GM21390 (cell line): ENCODE measurements around the gene SLC38A9.
"Not testable (repeated sequence)": the region's sequence is repeated elsewhere in the genome, so short reads cannot be mapped to it uniquely, and the experiment has no call there.

Experiments used
- ATAC-seq: cut with Tn5 transposase; IDR thresholded peaks from one replicate; pipeline ENCODE4 v1.9.1; 2021; ENCODE audit not compliant: unreplicated experiment

The SLC38A9 gene

GRCh38 chr5:55712023-55712859, at the start of gene SLC38A9:
Gene SLC38A9 (minus strand): TSS chr5:55712324. CDS start chr5:55697958, 14,366 bp downstream.
- peak; percentile 100 for ATAC-seq

GRCh38 chr5:55761721-55762120, 49.6 kb upstream of the SLC38A9 start:
- not testable (repeated sequence) for ATAC-seq

GRCh38 chr5:55758714-55759113, 46.6 kb upstream of the SLC38A9 start:
- ATAC-seq: no peak

GRCh38 chr5:55758231-55758630, 46.1 kb upstream of the SLC38A9 start:
- no peak for ATAC-seq

- no peak for ATAC-seq
Measured at GRCh38 chr5:55750499-55750898, 38.4 kb upstream of the SLC38A9 start.

DNA sequence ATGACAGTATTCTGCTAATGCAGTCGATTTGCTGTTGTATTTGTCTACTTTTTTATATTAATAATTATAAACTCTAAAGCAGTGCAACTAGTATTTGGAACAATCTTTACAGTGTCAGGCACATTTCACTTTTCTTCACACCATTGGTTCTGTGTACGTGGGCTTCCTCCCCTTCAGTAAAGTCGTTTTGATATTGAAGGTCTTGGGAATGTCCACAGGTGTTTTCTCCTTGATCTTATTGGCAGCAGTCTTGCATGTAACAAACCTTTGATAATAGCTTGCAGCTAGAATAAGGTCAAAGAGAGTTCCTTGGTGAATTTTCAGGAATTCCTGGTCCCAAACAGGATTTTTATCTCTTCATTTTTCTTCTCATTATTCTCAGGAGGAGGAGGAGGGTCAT, 37.9 kb upstream of the SLC38A9 start:
- no peak for ATAC-seq

GRCh38 chr5:55749387-55749786, 37.3 kb upstream of the SLC38A9 start:
- no peak for ATAC-seq

DNA sequence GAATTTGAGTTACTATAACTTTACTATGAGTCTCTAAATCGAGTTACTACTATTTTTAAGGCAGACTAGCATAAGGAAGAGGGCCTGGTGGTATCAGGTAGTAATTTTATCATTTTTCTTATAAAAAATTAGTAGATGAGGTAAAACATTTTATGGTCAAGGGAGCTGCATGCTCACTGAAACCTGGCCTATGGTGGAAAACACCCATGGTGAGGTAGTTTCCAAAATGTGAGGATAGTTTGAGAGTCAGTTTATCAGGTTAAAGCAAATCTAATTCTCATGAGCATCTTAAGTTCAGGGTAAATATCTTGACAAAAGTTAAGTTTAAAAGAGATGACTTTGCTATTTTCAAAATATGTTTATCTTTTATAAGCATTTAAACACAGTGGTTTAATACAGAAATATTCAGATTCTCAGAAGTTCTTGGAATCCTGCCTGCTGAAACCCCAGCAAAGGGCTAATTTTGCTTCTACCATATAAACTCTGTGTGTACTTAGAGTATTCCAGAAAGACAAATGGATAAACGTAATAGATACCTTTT, 35.7 kb upstream of the SLC38A9 start:
- no peak for ATAC-seq

DNA sequence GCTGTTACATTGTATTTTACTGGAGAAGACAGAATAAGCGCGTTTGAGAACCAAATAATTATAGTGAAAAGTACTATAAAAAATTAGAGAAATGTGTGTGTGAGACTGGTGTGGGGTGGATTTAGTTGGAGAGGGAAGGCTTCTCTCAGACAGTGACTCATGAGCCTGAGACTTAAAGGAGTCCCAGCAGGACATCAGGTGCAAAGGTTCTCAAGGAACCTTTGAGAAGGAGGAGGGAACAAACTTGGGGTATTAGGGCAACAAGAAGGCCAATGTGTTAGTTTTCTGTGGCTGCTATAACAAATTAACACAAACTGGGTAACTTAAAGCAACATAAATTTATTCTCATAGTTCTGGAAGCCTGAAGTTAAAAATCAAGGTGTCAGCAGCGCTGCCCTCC, 30.7 kb upstream of the SLC38A9 start:
- no peak for ATAC-seq

GRCh38 chr5:55737793-55738192, 25.7 kb upstream of the SLC38A9 start, which contains the start of gene DDX4:
Gene DDX4 (plus strand): TSS chr5:55738061. CDS start chr5:55738964, 903 bp downstream.
- no peak for ATAC-seq

DNA sequence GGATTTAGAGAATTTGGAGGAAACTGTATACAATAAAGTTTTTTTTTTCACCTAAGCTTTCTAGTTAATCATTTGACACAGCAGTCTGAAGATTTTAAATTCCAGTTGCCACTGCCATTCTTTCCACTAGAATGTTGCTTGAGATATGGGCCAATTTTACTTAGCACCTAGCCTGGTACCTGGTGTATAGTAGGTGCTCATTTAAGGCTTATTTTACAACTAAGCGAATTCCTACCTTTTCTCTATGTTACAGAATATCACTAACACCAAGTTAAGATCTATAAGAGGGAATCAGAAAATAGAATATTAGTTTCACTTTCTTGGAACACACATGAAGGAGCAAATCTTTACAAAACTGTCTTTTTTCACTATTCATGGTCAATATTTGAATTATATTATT, 22.5 kb upstream of the SLC38A9 start:
- no peak for ATAC-seq

DNA sequence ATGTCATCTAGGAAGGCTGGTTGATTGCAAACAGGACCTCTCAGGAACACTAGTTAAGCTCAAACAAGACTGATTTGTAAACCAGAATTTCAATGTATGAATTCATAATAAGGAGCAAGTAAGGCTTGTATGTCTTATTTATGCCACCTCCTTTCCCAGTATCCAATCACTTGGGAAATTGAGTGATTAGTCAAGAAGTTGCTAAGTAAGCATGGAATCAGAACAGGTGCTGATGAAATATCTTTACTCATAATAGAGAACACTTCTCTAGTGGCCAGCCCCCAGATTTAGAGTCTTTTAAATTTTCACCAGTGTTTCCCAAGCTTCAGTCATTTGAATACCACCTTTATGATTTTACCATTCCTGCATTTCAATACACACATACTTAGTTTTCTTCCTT, 20.5 kb upstream of the SLC38A9 start:
- ATAC-seq: no peak

DNA sequence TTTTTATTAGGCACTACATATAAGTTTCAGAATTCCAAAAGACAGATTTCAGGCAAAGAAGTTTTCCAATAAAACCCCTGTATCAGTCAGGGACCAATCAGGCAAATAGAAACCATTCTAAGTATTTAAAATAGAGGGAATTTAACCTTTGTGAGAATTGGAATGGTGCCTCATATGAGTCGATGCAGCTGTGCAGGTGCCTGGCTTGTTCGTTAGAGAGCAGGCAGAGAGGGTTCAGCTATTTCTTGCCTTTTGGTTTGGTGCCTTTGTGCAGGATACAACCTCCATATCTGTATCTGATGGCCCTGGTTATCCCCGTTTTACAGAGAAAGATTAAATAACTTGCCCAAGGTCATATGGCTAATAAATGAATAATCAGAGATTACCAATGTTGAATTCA, 19.7 kb upstream of the SLC38A9 start:
- no peak for ATAC-seq

- no peak for ATAC-seq
Measured at GRCh38 chr5:55724281-55724680, 12.2 kb upstream of the SLC38A9 start.

DNA sequence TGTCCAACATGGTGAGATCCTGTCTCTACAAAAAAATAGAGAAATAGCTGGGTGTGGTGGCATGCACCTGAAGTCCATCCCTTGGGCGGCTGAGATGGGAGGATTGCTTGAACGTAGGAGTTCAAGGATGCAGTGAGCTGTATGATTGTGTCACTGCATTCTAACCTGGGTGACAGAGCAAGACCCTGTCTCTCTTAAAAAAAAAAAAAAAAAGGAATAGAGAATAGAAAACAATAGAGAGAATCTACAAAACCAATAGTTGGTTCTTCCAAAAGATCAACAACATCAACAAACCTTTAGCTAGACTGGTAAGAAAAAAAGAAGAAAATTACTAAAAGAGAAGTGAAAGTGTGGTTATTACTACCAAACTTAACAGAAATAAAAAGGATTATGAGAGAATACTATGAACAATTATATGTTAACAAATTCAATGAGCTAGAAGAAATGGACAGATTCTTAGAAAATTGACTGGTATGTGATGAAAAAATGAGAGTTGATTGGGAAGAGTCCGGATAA, 8.1 kb upstream of the SLC38A9 start:
- ATAC-seq: no peak

- ATAC-seq: not testable (repeated sequence)
Measured at GRCh38 chr5:55719026-55719425, 6.9 kb upstream of the SLC38A9 start.

DNA sequence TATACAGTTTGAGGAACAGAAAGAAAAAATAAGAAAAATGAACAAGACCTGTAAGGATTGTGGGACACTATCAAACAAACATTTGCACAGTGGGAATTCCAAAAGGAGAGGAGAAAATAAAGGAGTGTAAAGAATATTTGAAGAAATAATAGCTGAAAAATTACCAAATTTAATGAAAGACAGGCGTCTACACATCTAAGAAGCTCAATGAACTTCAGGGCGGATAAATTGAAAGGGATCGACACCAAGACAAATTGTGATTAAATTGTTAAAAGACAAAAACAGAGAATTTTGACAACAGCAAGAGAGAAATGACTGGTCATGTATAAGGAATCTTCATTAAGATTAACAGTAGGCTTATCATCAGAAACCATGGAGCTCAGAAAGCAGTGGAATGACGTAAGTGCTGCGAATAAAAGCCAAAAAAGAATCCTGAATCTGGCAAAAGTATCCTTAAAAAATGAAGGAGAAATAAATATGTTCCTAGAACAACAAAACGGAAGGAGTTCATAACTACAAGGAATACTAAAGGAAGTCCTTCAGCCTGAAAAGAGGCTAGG, 3.5 kb upstream of the SLC38A9 start:
- no peak for ATAC-seq

DNA sequence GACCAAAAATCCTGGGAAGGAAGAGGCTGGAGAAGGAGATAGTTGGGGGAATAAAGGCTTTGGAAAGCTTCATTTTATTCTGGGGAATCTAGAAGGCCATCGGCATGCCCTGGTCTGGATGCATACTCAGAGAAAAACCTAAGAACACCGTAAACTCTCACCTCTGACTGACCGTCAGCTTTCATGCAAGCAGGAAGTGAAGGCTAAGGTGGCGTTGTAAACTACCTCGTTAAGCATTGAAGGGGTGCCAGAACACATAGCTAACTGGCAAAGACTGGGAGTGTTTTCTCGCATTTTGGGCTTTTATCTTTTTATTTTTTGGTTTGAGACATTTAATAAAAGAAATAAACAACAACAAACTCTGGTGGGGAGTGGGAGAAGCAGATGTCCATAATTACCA, 2.6 kb upstream of the SLC38A9 start:
- ATAC-seq: no peak

GRCh38 chr5:55714339-55714738, 2.2 kb upstream of the SLC38A9 start:
- ATAC-seq: no peak

- ATAC-seq: no peak
Measured at GRCh38 chr5:55713871-55714270, 1.7 kb upstream of the SLC38A9 start.

DNA sequence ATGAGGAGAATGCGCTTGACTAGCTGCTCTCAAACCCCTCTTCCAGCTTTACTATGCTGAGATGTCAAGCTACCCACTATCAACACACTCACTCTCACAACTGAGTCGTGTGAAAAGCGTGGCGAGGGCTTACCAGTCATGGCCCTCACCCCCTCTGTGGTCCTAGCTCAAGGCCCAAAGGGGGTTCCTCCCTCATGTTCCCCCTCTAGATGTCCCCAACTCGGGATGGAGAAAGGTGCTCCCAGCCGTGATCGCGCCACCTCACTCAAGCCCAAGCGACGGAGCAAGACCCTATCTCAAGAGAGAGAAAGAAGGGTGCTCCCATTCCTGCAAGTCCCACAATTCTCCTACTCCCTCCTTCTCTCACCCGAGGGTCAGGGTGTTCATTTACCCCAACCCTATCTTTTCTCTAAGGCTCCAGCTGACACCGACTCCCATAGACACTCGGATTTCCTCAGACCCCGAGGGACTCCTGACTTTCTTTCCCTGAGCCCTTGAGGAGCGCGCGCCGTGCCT, 559 bp downstream of the SLC38A9 start:
- ATAC-seq: no peak

DNA sequence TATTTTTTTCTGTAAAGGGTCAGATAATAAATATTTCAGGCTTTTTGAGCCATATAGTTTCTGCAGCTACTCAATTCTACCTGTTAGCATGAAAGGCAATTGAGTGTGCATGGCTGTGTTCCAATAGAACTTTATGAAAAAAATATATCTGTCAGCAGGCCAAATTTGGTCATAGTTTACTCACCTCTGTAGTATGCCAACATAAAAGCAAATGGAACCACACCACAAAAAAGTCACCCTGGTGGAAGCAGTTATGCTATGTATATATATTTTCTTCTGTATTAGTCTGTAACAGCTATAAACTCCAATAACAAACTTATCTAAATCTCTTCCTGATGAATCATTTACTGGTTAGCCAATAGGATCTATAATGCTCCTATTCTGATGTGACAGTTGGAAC, 3.4 kb downstream of the SLC38A9 start:
- no peak for ATAC-seq
